Transverse colon (tissue), 4 donors: ENCODE results near the gene MEGF11. TPM values are rescaled to one million over a fixed set of nuclear protein-coding genes. Genes with fewer than 3 reads are reported as not detected.

Experiments used
- DNase-seq: peaks from one replicate; pipeline ENCODE4 v3.0.0-alpha.2; 2019
- H3K27ac ChIP-seq, 4 donors: fragments of 200-600 bp; sonication (generic); 2 replicates each; pipeline ENCODE4 v1.5.1; 2016 to 2018; ENCODE audit warnings: inconsistent platforms in 4 of 4
- H3K27me3 ChIP-seq: fragments of 200-600 bp; sonication (generic); 2 replicates; pipeline ENCODE4 v1.5.1; 2017; ENCODE audit warnings: inconsistent platforms
- H3K36me3 ChIP-seq, 4 donors: fragments of 200-600 bp; sonication (generic); 2 replicates each; pipeline ENCODE4 v1.5.1; 2017 to 2019; ENCODE audit warnings: inconsistent platforms in 4 of 4
- H3K4me1 ChIP-seq, 4 donors: fragments of 200-600 bp; sonication (generic); 2 replicates each; pipeline ENCODE4 v1.5.1; 2017 to 2020; ENCODE audit warnings: inconsistent platforms in 4 of 4
- H3K4me3 ChIP-seq, 4 donors: fragments of 200-600 bp; sonication (generic); 1 replicate in 1 of 4; 2 replicates in 3 of 4; pipeline versions ENCODE4 v1.5.1 to v1.6.1; 2017 to 2019; ENCODE audit warnings: inconsistent platforms in 4 of 4
- H3K9me3 ChIP-seq, 2 donors: fragments of 200-600 bp; sonication (generic); 2 replicates each; pipeline ENCODE4 v1.5.1; 2017 to 2019; ENCODE audit warnings: inconsistent platforms in 2 of 2
- CTCF ChIP-seq, 5 experiments: fragments of 200-600 bp in 3 of 5; fragments of 450-650 bp in 2 of 5; sonication (generic) in 3 of 5; IDR thresholded peaks; 1 replicate in 2 of 5; 2 replicates in 3 of 5; pipeline ENCODE4 v1.5.1; 2016 to 2017; ENCODE audit warnings: antibody characterized with exemption in 5 of 5, inconsistent platforms in 3 of 5, mild to moderate bottlenecking in 2 of 5, moderate library complexity in 1 of 5
- EP300 ChIP-seq: sonication (generic); formaldehyde crosslinking; IDR thresholded peaks from one replicate; pipeline ENCODE4 v1.6.1; 2017; ENCODE audit warnings: antibody characterized with exemption, low read depth
- POLR2A ChIP-seq: fragments of 450-650 bp; IDR thresholded peaks from one replicate; pipeline ENCODE4 v1.6.1; 2016; ENCODE audit warnings: antibody characterized with exemption, mild to moderate bottlenecking, moderate library complexity
- POLR2AphosphoS5 ChIP-seq, 3 donors: sonication (generic); formaldehyde crosslinking; IDR thresholded peaks; one replicate each; pipeline ENCODE4 v1.6.1; 2016; ENCODE audit warnings: antibody characterized with exemption in 3 of 3
- WGBS, 2 donors: methylation state at CpG; one replicate each; pipeline ENCODE4 v1.1.5; 2018; ENCODE audit warnings: low coverage in 1 of 2; 5-methylcytosine and 5-hydroxymethylcytosine counted together
- in situ Hi-C, 4 donors: fragments of 200-750 bp; cut with MboI; loops; one replicate each; pipeline versions ENCODE4 v1.15.0 to v1.15.1; 2017; ENCODE audit warnings: low sequenced_read_pairs in 3 of 4, low pct_ligation_motif_present in 1 of 4, low pct_unique_long_range_greater_than_20kb in 1 of 4
- intact Hi-C: fragments of 100-400 bp; cut with DNase I; formaldehyde crosslinking; loops from one replicate; pipeline ENCODE4 v1.15.1; 2023; ENCODE audit warnings: low total_unique reads
- total RNA-seq, 4 donors: library from RNA; depleted of rRNA; stranded (reverse); fragments of >200 nt; gene quantifications; one replicate each; pipeline ENCODE4 v1.1.0, GENCODE V29; 2016

Gene MEGF11
- total RNA-seq, 4 donors from 2014 or later, result 0.16 TPM; not detected in 3

- no peak for DNase-seq
- Histone ChIP-seq H3K9me3 (no peaks in the 10 kb centered on the region), H3K36me3 (no peaks in the 10 kb centered on the region), H3K4me3 (no peak overlapping the region), H3K4me1 (no peaks in the 10 kb centered on the region), H3K27ac (no peak overlapping the region), H3K27me3 (peaks cover 6% of the 10 kb centered on the region)
- in situ Hi-C loops, result no loop called here
- TF ChIP-seq EP300, result no peak
- no peak for TF ChIP-seq POLR2A
- TF ChIP-seq CTCF (IDR thresholded peaks at IDR 0.05), result no peak
- TF ChIP-seq POLR2AphosphoS5 (IDR thresholded peaks at IDR 0.05), result no peak
- intact Hi-C loops, result no loop called here
- 90% methylated on average over 6 of the region's 6 CpGs; no CpG with 5 or more reads in 1 of the 2 donors for WGBS, 2 donors
Observed at GRCh38 chr15:66224946-66225345, 28.6 kb downstream of the MEGF11 start.

GRCh38 chr15:66222273-66223198 lies 31.0 kb downstream of the MEGF11 start:
- no peak for DNase-seq
- intact Hi-C loops (no loop called here), in situ Hi-C loops (no loop called here)
- H3K27me3 ChIP-seq, result peaks cover 6% of the 10 kb centered on the region
- H3K27ac ChIP-seq, result no peak overlapping the region
- no peaks in the 10 kb centered on the region for H3K36me3 ChIP-seq
- TF ChIP-seq CTCF (IDR thresholded peaks at IDR 0.05) (no peak), POLR2A (no peak), EP300 (no peak), POLR2AphosphoS5 (IDR thresholded peaks at IDR 0.05) (no peak)
- no peak overlapping the region for H3K4me3 ChIP-seq
- no peaks in the 10 kb centered on the region for H3K9me3 ChIP-seq
- H3K4me1 ChIP-seq, result no peaks in the 10 kb centered on the region
- 67 to 76% methylated on average over 11 of the region's 11 CpGs for WGBS, 2 donors

- 50 to 57% methylated on average over 4 to 9 of the region's 9 CpGs for WGBS, 2 donors
- Histone ChIP-seq H3K4me3 (no peak overlapping the region), H3K9me3 (no peaks in the 10 kb centered on the region), H3K36me3 (no peaks in the 10 kb centered on the region), H3K4me1 (no peaks in the 10 kb centered on the region), H3K27me3 (peaks cover 6% of the 10 kb centered on the region), H3K27ac (no peak overlapping the region)
- in situ Hi-C loops (no loop called here), intact Hi-C loops (no loop called here)
- TF ChIP-seq EP300 (no peak), POLR2AphosphoS5 (IDR thresholded peaks at IDR 0.05) (no peak), CTCF (IDR thresholded peaks at IDR 0.05) (no peak), POLR2A (no peak)
- no peak for DNase-seq
Observed at GRCh38 chr15:66221126-66221525, 32.4 kb downstream of the MEGF11 start.

GRCh38 chr15:66220601-66221000 lies 32.9 kb downstream of the MEGF11 start:
- Histone ChIP-seq H3K36me3 (no peaks in the 10 kb centered on the region), H3K9me3 (no peaks in the 10 kb centered on the region), H3K4me1 (no peaks in the 10 kb centered on the region), H3K27ac (no peak overlapping the region), H3K4me3 (no peak overlapping the region), H3K27me3 (peaks cover 6% of the 10 kb centered on the region)
- intact Hi-C loops (no loop called here), in situ Hi-C loops (no loop called here)
- 65 to 91% methylated on average over 3 to 6 of the region's 6 CpGs for WGBS, 2 donors
- DNase-seq, result no peak
- TF ChIP-seq POLR2A, result no peak
- no peak for TF ChIP-seq EP300
- no peak for TF ChIP-seq POLR2AphosphoS5 (IDR thresholded peaks at IDR 0.05)
- TF ChIP-seq CTCF (IDR thresholded peaks at IDR 0.05), result no peak
